Measurements from ENCODE around the gene KDM5B. TPM values are rescaled to one million over a fixed set of nuclear protein-coding genes. Genes with fewer than 3 reads are reported as not detected.

KDM5B gene
- 123 to 131 TPM (median 126 TPM) in 3 replicates for total RNA-seq
- long read RNA-seq, full-length matches to known transcripts = 84 of 107 reads
- long read RNA-seq, partial matches to known transcripts = 18 of 107 reads
- long read RNA-seq, other reads (novel, unspliced or antisense) = 5 of 107 reads

DNA sequence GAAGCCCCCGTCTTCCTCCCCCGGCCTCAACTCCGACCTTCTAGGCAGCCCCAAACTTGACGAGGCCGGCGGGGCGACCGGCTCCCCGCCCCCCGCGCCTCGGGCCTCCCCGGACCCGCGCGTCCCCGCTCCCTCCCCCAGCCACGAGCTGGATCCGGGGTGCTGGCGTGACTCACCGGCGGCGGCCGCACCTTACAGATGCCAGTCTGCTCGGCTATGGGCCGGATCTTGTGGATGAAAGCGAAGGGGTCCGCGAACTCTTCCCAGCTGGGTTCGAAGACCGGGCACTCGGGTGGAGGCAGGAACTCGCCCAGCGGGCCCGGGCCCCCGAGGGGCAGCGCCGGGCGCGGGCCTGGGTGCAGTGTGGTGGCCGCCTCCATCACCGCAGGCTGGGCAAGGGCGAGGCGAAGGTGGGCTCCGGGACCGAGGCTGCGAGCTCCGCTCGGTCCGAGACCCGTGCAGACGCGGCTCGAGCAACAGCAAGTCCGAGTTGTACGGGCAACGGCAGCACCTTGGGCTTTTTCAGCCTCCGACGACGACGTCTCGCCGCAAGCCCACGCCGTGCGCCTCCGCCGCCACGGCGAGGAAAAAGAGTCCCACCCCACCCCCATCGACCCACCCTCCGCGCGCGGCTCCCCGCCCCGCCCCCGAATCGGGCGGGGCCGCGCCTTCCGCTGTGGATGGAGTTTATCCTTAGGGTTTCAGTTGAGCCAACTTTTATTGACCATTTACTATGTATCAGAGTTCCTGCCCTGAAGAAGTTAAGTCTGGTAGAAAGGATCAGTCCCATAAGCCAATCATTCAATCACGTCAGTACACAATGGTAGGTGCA lies at the start of gene KDM5B:
KDM5B (minus strand) TSS at position 496 of the 832 bp plus-strand sequence; CDS start at position 380, 116 bp downstream.
- TF ChIP-seq, protein P1, sequence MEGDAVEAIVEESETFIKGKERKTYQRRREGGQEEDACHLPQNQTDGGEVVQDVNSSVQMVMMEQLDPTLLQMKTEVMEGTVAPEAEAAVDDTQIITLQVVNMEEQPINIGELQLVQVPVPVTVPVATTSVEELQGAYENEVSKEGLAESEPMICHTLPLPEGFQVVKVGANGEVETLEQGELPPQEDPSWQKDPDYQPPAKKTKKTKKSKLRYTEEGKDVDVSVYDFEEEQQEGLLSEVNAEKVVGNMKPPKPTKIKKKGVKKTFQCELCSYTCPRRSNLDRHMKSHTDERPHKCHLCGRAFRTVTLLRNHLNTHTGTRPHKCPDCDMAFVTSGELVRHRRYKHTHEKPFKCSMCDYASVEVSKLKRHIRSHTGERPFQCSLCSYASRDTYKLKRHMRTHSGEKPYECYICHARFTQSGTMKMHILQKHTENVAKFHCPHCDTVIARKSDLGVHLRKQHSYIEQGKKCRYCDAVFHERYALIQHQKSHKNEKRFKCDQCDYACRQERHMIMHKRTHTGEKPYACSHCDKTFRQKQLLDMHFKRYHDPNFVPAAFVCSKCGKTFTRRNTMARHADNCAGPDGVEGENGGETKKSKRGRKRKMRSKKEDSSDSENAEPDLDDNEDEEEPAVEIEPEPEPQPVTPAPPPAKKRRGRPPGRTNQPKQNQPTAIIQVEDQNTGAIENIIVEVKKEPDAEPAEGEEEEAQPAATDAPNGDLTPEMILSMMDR (IDR thresholded peaks at IDR 0.05) = no peak
- Mint-ChIP-seq H3K27me3 (ENCODE audit: low read depth) (no peaks in the 10 kb centered on the region), H3K27ac (ENCODE audit: unreplicated experiment) (peak within 1 kb of the TSS; percentile 84), H3K4me3 (ENCODE audit: unreplicated experiment) (peak within 1 kb of the TSS; percentile 80), H3K4me1 (ENCODE audit: low read depth) (peaks cover 65% of the 10 kb centered on the region), H3K9me3 (ENCODE audit: low read depth) (no peaks in the 10 kb centered on the region), H3K36me3 (ENCODE audit: low read depth) (no peaks in the 10 kb centered on the region)
- DNase-seq (ENCODE audit: low spot score) = peak; percentile 91

GRCh38 chr1:202857136-202857610 lies 49.0 kb upstream of the KDM5B start:
- H3K36me3 Mint-ChIP-seq (ENCODE audit: low read depth) = no peaks in the 10 kb centered on the region
- DNase-seq (ENCODE audit: low spot score) = no peak
- no peak overlapping the region for H3K27ac Mint-ChIP-seq (ENCODE audit: unreplicated experiment)
- no peaks in the 10 kb centered on the region for H3K9me3 Mint-ChIP-seq (ENCODE audit: low read depth)
- peaks cover 11% of the 10 kb centered on the region for H3K4me1 Mint-ChIP-seq (ENCODE audit: low read depth)
- no peaks in the 10 kb centered on the region for H3K27me3 Mint-ChIP-seq (ENCODE audit: low read depth)
- no peak overlapping the region for H3K4me3 Mint-ChIP-seq (ENCODE audit: unreplicated experiment)
- TF ChIP-seq, protein P1 (IDR thresholded peaks at IDR 0.05) = no peak

GRCh38 chr1:202856014-202856413 lies 47.8 kb upstream of the KDM5B start:
- no peaks in the 10 kb centered on the region for H3K27me3 Mint-ChIP-seq (ENCODE audit: low read depth)
- DNase-seq (ENCODE audit: low spot score) = no peak
- no peak overlapping the region for H3K4me3 Mint-ChIP-seq (ENCODE audit: unreplicated experiment)
- no peak overlapping the region for H3K27ac Mint-ChIP-seq (ENCODE audit: unreplicated experiment)
- TF ChIP-seq, protein P1 (IDR thresholded peaks at IDR 0.05) = no peak
- H3K36me3 Mint-ChIP-seq (ENCODE audit: low read depth) = no peaks in the 10 kb centered on the region
- H3K4me1 Mint-ChIP-seq (ENCODE audit: low read depth) = peaks cover 5% of the 10 kb centered on the region
- H3K9me3 Mint-ChIP-seq (ENCODE audit: low read depth) = no peaks in the 10 kb centered on the region

DNA sequence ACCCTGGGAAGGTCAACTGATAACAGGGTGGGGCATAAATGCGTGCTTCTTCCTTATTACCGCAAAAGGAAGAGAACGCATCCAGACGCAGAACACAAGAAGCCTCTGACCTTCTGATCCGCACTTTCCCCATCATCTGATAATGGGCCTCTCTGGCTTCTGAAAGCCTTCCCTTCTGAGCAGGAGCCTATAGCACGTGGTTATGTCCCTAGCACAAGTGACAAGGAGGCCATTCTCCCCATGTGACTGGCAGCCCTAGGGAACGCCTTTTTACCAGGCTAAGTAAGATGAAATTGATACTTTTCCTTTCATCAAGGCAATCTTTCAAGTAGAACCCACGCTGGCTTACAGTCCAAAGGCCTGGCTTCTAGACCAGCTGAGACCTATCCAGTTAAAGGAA lies 46.6 kb upstream of the KDM5B start:
- no peaks in the 10 kb centered on the region for H3K36me3 Mint-ChIP-seq (ENCODE audit: low read depth)
- DNase-seq (ENCODE audit: low spot score) = no peak

More for the DNA sequence above, 46.6 kb upstream of the KDM5B start:
- H3K27me3 Mint-ChIP-seq (ENCODE audit: low read depth) = no peaks in the 10 kb centered on the region
- no peak overlapping the region for H3K4me3 Mint-ChIP-seq (ENCODE audit: unreplicated experiment)
- H3K4me1 Mint-ChIP-seq (ENCODE audit: low read depth) = no peaks in the 10 kb centered on the region
- TF ChIP-seq, protein P1 (IDR thresholded peaks at IDR 0.05) = no peak
- no peak overlapping the region for H3K27ac Mint-ChIP-seq (ENCODE audit: unreplicated experiment)
- no peaks in the 10 kb centered on the region for H3K9me3 Mint-ChIP-seq (ENCODE audit: low read depth)

Measured in chondrocyte (in vitro differentiated cells).